ENCODE results near the gene CTDSPL. TPM values are rescaled to one million over a fixed set of nuclear protein-coding genes. Genes with fewer than 3 reads are reported as not detected.

The CTDSPL gene
- total and polyA plus RNA-seq, 5 donors from 2014 or later, result 0.08 to 1.7 TPM; not detected in 3

- Histone ChIP-seq H3K36me3 (ENCODE audit: control insufficient read depth, insufficient read depth, low read length) (no peaks in the 10 kb centered on the region), H3K4me1 (ENCODE audit: control insufficient read depth, insufficient read depth, low read length, poor library complexity, severe bottlenecking) (peaks cover 18% of the 10 kb centered on the region), H3K27ac (ENCODE audit: insufficient read depth, low read length, poor library complexity, severe bottlenecking) (no peak overlapping the region), H3K27me3 (ENCODE audit: control insufficient read depth, insufficient read depth, low read length) (no peaks in the 10 kb centered on the region), H3K9me3 (ENCODE audit: control insufficient read depth in 2 of 2, low read length in 2 of 2) (no peaks in the 10 kb centered on the region), H3K4me3 (ENCODE audit: low read depth, low read length) (peak overlapping the region; percentile 33)
- Mint-ChIP-seq H3K36me3 (no peaks in the 10 kb centered on the region), H3K4me3 (peak overlapping the region in 2 of 4 donors; percentile 71 to 78), H3K27me3 (no peaks in the 10 kb centered on the region), H3K27ac (peak overlapping the region; percentile 93 to 96 (median 94)), H3K9me3 (no peaks in the 10 kb centered on the region), H3K4me1 (peaks cover 0 to 31% (median 21%) of the 10 kb centered on the region in 4 donors)
- DNase-seq (no peak), ATAC-seq (ENCODE audit: low read depth in 2 of 2) (no peak)
These were observed 95.9 kb downstream of the CTDSPL start for GRCh38 chr3:37957539-37957936.

- H3K27me3 Mint-ChIP-seq, result peaks cover 11% of the 10 kb centered on the region
- H3K9me3 Mint-ChIP-seq, result no peaks in the 10 kb centered on the region
- H3K4me1 Mint-ChIP-seq, result peaks cover 0 to 17% (median 10%) of the 10 kb centered on the region in 4 donors
- H3K27me3 ChIP-seq (ENCODE audit: control insufficient read depth, insufficient read depth, low read length), result no peaks in the 10 kb centered on the region
- DNase-seq (no peak), ATAC-seq (ENCODE audit: low read depth in 2 of 2) (no peak)
- no peaks in the 10 kb centered on the region for H3K9me3 ChIP-seq (ENCODE audit: control insufficient read depth in 2 of 2, low read length in 2 of 2)
- no peak overlapping the region for H3K27ac ChIP-seq (ENCODE audit: insufficient read depth, low read length, poor library complexity, severe bottlenecking)
- H3K27ac Mint-ChIP-seq, result no peak overlapping the region
- H3K36me3 ChIP-seq (ENCODE audit: control insufficient read depth, insufficient read depth, low read length), result no peaks in the 10 kb centered on the region
- H3K4me1 ChIP-seq (ENCODE audit: control insufficient read depth, insufficient read depth, low read length, poor library complexity, severe bottlenecking), result peaks cover 9% of the 10 kb centered on the region
- no peaks in the 10 kb centered on the region for H3K36me3 Mint-ChIP-seq
- H3K4me3 Mint-ChIP-seq, result no peak overlapping the region
- H3K4me3 ChIP-seq (ENCODE audit: low read depth, low read length), result no peak overlapping the region
These were observed 100.1 kb downstream of the CTDSPL start for GRCh38 chr3:37961622-37962431.

- no peaks in the 10 kb centered on the region for H3K27me3 ChIP-seq (ENCODE audit: control insufficient read depth, insufficient read depth, low read length)
- no peak overlapping the region for H3K27ac ChIP-seq (ENCODE audit: insufficient read depth, low read length, poor library complexity, severe bottlenecking)
- Mint-ChIP-seq H3K4me3 (no peak overlapping the region), H3K27ac (no peak overlapping the region), H3K27me3 (peaks cover 13% of the 10 kb centered on the region), H3K36me3 (no peaks in the 10 kb centered on the region), H3K4me1 (peaks cover 0 to 5% (median under 1%) of the 10 kb centered on the region in 4 donors), H3K9me3 (no peaks in the 10 kb centered on the region)
- H3K36me3 ChIP-seq (ENCODE audit: control insufficient read depth, insufficient read depth, low read length), result no peaks in the 10 kb centered on the region
- H3K9me3 ChIP-seq (ENCODE audit: control insufficient read depth in 2 of 2, low read length in 2 of 2), result no peaks in the 10 kb centered on the region
- H3K4me3 ChIP-seq (ENCODE audit: low read depth, low read length), result no peak overlapping the region
- H3K4me1 ChIP-seq (ENCODE audit: control insufficient read depth, insufficient read depth, low read length, poor library complexity, severe bottlenecking), result no peaks in the 10 kb centered on the region
- DNase-seq, result no peak
- ATAC-seq (ENCODE audit: low read depth in 2 of 2), result no peak
These were observed 101.3 kb downstream of the CTDSPL start for GRCh38 chr3:37963016-37963415.

- no peaks in the 10 kb centered on the region for H3K36me3 Mint-ChIP-seq
- Histone ChIP-seq H3K27me3 (ENCODE audit: control insufficient read depth, insufficient read depth, low read length) (no peaks in the 10 kb centered on the region), H3K4me1 (ENCODE audit: control insufficient read depth, insufficient read depth, low read length, poor library complexity, severe bottlenecking) (no peaks in the 10 kb centered on the region), H3K9me3 (ENCODE audit: control insufficient read depth in 2 of 2, low read length in 2 of 2) (no peaks in the 10 kb centered on the region), H3K4me3 (ENCODE audit: low read depth, low read length) (no peak overlapping the region), H3K27ac (ENCODE audit: insufficient read depth, low read length, poor library complexity, severe bottlenecking) (no peak overlapping the region), H3K36me3 (ENCODE audit: control insufficient read depth, insufficient read depth, low read length) (no peaks in the 10 kb centered on the region)
- no peak overlapping the region for H3K27ac Mint-ChIP-seq
- no peak overlapping the region for H3K4me3 Mint-ChIP-seq
- peaks cover 13% of the 10 kb centered on the region for H3K27me3 Mint-ChIP-seq
- DNase-seq (no peak), ATAC-seq (ENCODE audit: low read depth in 2 of 2) (no peak)
- peaks cover 0 to 5% (median 0%) of the 10 kb centered on the region in 4 donors for H3K4me1 Mint-ChIP-seq
- H3K9me3 Mint-ChIP-seq, result no peaks in the 10 kb centered on the region
These were observed 102.0 kb downstream of the CTDSPL start for GRCh38 chr3:37963635-37964034.

- H3K4me3 Mint-ChIP-seq, result no peak overlapping the region
- H3K27me3 Mint-ChIP-seq, result peaks cover 13% of the 10 kb centered on the region
- peaks cover 0 to 5% (median 0%) of the 10 kb centered on the region in 4 donors for H3K4me1 Mint-ChIP-seq
- ATAC-seq (ENCODE audit: low read depth in 2 of 2) (no peak), DNase-seq (no peak)
- no peak overlapping the region for H3K27ac Mint-ChIP-seq
- H3K9me3 Mint-ChIP-seq, result no peaks in the 10 kb centered on the region
- Histone ChIP-seq H3K27ac (ENCODE audit: insufficient read depth, low read length, poor library complexity, severe bottlenecking) (no peak overlapping the region), H3K4me1 (ENCODE audit: control insufficient read depth, insufficient read depth, low read length, poor library complexity, severe bottlenecking) (no peaks in the 10 kb centered on the region), H3K9me3 (ENCODE audit: control insufficient read depth in 2 of 2, low read length in 2 of 2) (no peaks in the 10 kb centered on the region), H3K36me3 (ENCODE audit: control insufficient read depth, insufficient read depth, low read length) (no peaks in the 10 kb centered on the region), H3K27me3 (ENCODE audit: control insufficient read depth, insufficient read depth, low read length) (no peaks in the 10 kb centered on the region), H3K4me3 (ENCODE audit: low read depth, low read length) (no peak overlapping the region)
- no peaks in the 10 kb centered on the region for H3K36me3 Mint-ChIP-seq
These were observed 102.5 kb downstream of the CTDSPL start for GRCh38 chr3:37964146-37964545.

GRCh38 chr3:37964716-37965115 is 103.0 kb downstream of the CTDSPL start:
- peaks cover 0 to 5% (median 0%) of the 10 kb centered on the region in 4 donors for H3K4me1 Mint-ChIP-seq
- no peak overlapping the region for H3K4me3 ChIP-seq (ENCODE audit: low read depth, low read length)
- no peak for DNase-seq
- no peaks in the 10 kb centered on the region for H3K9me3 ChIP-seq (ENCODE audit: control insufficient read depth in 2 of 2, low read length in 2 of 2)
- H3K27me3 ChIP-seq (ENCODE audit: control insufficient read depth, insufficient read depth, low read length), result no peaks in the 10 kb centered on the region
- no peak overlapping the region for H3K4me3 Mint-ChIP-seq
- no peaks in the 10 kb centered on the region for H3K4me1 ChIP-seq (ENCODE audit: control insufficient read depth, insufficient read depth, low read length, poor library complexity, severe bottlenecking)
- H3K27ac ChIP-seq (ENCODE audit: insufficient read depth, low read length, poor library complexity, severe bottlenecking), result no peak overlapping the region
- H3K36me3 Mint-ChIP-seq, result no peaks in the 10 kb centered on the region
- H3K36me3 ChIP-seq (ENCODE audit: control insufficient read depth, insufficient read depth, low read length), result no peaks in the 10 kb centered on the region
- no peaks in the 10 kb centered on the region for H3K9me3 Mint-ChIP-seq
- no peak overlapping the region for H3K27ac Mint-ChIP-seq
- peaks cover 13% of the 10 kb centered on the region for H3K27me3 Mint-ChIP-seq
- no peak for ATAC-seq (ENCODE audit: low read depth in 2 of 2)

GRCh38 chr3:37967260-37967881 is 105.7 kb downstream of the CTDSPL start:
- H3K27me3 Mint-ChIP-seq, result peaks cover 13% of the 10 kb centered on the region
- no peaks in the 10 kb centered on the region for H3K36me3 ChIP-seq (ENCODE audit: control insufficient read depth, insufficient read depth, low read length)
- peak; percentile 53 to 54 for ATAC-seq (ENCODE audit: low read depth in 2 of 2)
- H3K9me3 ChIP-seq (ENCODE audit: control insufficient read depth in 2 of 2, low read length in 2 of 2), result no peaks in the 10 kb centered on the region
- H3K9me3 Mint-ChIP-seq, result peaks cover 0 to 1% (median 0%) of the 10 kb centered on the region in 7 donors
- H3K4me3 ChIP-seq (ENCODE audit: low read depth, low read length), result no peak overlapping the region
- peak; percentile 19 to 60 (median 38) for DNase-seq
- peaks cover 0 to 5% (median 0%) of the 10 kb centered on the region in 4 donors for H3K4me1 Mint-ChIP-seq
- H3K4me1 ChIP-seq (ENCODE audit: control insufficient read depth, insufficient read depth, low read length, poor library complexity, severe bottlenecking), result no peaks in the 10 kb centered on the region
- H3K36me3 Mint-ChIP-seq, result no peaks in the 10 kb centered on the region
- H3K27ac ChIP-seq (ENCODE audit: insufficient read depth, low read length, poor library complexity, severe bottlenecking), result no peak overlapping the region
- H3K27ac Mint-ChIP-seq, result no peak overlapping the region
- no peaks in the 10 kb centered on the region for H3K27me3 ChIP-seq (ENCODE audit: control insufficient read depth, insufficient read depth, low read length)
- no peak overlapping the region for H3K4me3 Mint-ChIP-seq
